ENCODE data around the gene AKIP1.
"Not testable (repeated sequence)": the region's sequence is repeated elsewhere in the genome, so short reads cannot be mapped to it uniquely, and the experiment has no call there.

Gene AKIP1

DNA sequence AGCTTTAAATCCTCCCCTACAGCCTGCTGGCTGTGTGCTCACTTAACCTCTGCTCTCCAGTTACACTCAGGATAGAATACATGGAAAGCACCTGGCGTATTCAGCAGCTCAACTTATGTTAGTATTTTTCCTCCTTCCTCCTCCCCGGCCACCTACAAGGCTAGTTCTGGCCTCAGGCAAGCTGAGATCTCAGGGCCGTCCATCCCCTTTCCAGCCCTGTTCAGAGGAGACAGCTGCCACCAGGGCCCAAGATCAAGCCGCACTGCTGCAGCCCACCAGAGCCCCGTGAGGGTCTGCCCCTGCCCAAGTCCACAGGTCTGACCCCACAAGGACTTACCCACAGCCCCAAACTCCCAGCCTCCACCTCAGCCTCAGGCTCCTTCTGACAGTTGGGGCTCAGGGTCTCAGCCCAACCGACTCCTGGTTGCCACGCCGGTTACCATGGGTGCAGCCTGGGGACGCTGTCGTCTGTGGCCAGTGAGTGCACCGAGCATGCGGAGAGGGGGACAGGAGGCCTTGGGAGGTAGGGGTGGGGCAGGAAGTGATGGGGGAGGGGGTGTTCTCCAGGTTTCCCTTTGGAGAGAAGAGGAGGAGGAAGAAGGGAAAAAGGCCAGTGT lies 21.7 kb downstream of the AKIP1 start, which contains the start of gene C11orf16:
Gene C11orf16, minus strand, starts transcription at position 384 of the 617 bp plus-strand sequence. CDS start 639 bp downstream, outside the sequence.
- H3K27ac ChIP-seq: no peak within 1 kb of the TSS
- TF ChIP-seq CTCF (conservative IDR thresholded peaks at IDR 0.05) (no peak), ZFX (IDR thresholded peaks at IDR 0.05) (no peak)

DNA sequence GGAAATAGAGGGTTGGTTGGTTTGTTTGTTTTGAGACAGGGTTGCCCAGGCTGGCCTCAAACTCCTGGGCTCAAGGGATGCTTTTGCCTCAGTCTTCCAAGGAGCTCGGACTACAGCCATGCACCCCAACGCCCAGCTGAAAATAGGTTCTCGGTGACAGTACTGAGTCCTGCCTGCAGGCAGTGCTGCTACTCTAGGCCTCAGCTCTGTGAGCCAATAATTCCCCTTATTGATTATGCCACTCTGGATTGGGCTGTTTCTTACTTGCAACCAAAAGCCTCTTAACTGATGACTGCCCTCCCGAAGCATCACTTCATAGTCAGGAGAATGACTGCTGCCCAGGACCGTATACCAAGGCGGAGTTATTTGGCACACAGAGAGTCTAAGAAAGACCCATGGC lies 22.9 kb downstream of the AKIP1 start:
- no peak overlapping the region for H3K27ac ChIP-seq
- TF ChIP-seq CTCF (conservative IDR thresholded peaks at IDR 0.05) (no peak), ZFX (IDR thresholded peaks at IDR 0.05) (no peak)

DNA sequence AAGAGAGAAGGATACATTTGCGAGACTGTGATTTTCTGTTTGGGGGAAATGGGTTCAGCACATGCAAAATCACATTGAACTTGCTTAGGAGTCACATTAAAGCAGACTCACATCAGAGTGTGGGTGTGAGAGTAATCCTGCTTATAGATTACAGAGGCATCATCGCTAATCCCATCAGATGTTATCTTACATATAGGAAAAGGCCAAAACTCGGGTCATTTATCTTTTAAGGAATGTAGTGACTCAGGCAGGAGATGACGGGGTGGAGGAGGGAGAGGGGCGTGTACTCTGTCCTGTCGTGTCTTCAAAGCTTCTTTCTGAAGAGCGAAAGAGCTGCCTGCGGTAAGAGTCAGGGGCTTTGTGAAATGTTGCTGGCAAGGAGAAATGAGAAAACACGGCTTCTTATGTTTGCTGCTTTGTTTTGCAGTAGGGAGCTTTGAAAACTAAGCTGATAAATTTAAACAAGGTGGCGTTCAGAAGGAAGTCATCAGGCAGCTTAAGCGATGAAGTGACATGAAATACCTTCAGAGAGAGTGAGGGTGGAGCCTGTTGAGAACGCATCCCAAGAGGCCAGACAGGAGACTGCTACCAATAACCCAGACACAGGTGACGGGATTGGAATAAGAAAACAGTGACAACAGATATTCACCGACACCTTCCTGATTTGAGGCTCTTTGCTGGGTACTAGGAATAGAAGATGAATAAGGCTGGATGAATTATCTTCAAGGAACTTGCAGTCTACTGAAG lies 23.9 kb downstream of the AKIP1 start:
- no peak for TF ChIP-seq CTCF (conservative IDR thresholded peaks at IDR 0.05)
- TF ChIP-seq ZFX (IDR thresholded peaks at IDR 0.05): no peak
- H3K27ac ChIP-seq: no peak overlapping the region

DNA sequence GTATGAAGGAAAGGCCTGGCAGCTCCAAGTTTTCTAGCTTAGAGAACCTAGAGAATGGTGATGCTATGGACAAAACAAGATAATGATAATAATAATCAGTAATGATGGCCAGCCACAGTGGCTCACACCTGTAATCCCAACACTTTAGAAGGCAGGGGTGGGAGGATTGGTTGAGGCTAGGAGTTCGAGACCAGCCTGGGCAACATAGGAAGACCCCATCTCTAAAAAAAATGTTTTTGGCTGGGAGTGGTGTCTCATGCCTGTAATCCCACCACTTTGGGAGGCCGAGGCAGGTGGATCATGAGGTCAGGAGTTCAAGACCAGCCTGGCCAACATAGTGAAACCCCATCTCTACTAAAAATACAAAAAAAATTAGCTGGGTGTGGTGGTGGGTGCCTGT lies 24.8 kb downstream of the AKIP1 start:
- H3K27ac ChIP-seq: not testable (repeated sequence)

DNA sequence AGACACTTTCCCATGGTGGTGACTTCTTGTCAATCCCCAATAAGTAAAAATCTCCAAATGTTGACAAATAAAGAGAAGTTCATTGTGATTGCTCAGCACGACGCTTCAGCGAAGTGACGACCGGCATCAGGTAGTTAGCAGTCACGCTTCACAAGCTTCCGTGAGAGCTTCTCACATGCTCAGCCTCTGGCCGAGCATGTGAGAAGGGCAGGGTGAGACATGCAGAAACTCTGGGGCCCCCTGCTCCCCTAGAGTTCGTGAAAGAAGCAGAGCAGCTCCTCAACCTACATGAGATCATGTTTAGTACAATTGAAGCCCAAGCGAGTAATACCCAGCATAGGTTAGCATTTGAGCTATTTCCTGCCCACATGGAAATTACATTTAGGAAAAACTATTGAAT lies 26.2 kb downstream of the AKIP1 start:
- TF ChIP-seq CTCF (conservative IDR thresholded peaks at IDR 0.05) (no peak), ZFX (IDR thresholded peaks at IDR 0.05) (no peak)
- no peak overlapping the region for H3K27ac ChIP-seq

DNA sequence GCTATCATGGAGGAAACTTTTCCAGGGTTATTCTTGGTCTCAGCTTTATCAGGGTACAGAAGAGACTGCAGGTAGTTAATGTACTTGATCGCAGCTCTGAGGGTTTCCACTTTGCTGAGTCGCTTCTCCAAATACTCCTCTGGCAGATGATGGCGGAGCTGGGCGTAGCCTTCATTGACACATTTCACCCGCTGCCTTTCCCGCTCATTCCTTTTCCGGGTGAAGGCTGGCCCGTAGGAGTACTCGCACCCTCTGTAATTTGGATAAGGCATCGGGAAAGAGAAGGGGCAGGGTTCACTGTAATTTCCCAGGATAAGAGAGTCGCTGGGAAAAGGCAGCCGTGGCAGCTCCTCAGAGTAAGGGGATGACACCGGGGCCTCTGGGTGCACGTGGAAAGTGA lies 26.7 kb downstream of the AKIP1 start:
- no peak overlapping the region for H3K27ac ChIP-seq
- TF ChIP-seq CTCF (conservative IDR thresholded peaks at IDR 0.05) (no peak), ZFX (IDR thresholded peaks at IDR 0.05) (no peak)

DNA sequence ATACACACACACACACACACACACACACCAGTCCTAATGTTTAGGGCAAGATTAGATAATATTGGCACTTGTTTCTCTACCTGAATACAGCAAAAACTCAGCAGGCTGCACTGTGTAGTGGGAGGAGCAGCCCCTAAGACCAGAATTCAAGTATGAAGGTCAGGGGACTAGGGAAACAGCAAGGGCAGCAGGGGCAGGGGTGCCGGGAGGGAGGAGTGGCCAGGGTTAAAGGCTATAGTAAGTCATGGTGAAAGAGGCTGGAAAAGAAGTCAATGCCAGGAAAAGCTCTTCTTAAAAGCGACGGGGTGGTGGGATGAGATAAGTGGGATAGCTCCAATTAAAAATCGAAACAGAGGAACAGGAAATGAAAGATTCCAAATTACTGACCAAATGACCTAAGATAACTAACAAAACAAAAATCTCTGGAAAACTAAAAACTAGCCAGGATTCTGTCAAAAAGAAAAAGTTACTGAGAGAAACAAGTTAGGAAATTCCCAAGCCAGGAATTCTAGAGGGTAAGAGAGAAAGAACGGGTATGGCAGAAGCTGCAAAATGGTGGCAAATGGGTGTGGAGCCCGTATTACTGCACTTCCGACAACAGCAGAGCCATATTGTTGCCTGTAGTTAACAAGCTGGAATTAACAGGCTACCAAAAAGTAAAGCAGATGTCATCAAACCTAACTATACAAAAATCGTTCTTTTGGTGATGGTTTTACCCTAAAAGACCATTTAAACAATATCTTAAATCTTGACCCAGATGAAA lies 30.5 kb downstream of the AKIP1 start:
- TF ChIP-seq ZFX (IDR thresholded peaks at IDR 0.05) (no peak), CTCF (conservative IDR thresholded peaks at IDR 0.05) (no peak)
- no peak overlapping the region for H3K27ac ChIP-seq

Data from C4-2B (cell line).